Neural cell (in vitro differentiated cells): Measurements from ENCODE around the gene SNTG2. TPM values are rescaled to one million over a fixed set of nuclear protein-coding genes. Genes with fewer than 3 reads are reported as not detected.

Source experiments
- H2AFZ ChIP-seq: fragments of 200-600, 300-800 bp; sonication (generic), shearing (Covaris generic); 2 replicates; pipeline ENCODE4 v1.6.0; 2014; ENCODE audit warnings: low read depth, mild to moderate bottlenecking, antibody characterized with exemption, low read length, moderate library complexity
- H3F3A ChIP-seq: fragments of 200-600 bp; shearing (Covaris generic); 2 replicates; pipeline ENCODE4 v1.6.1; 2016; ENCODE audit warnings: mild to moderate bottlenecking, moderate library complexity, mixed read lengths, antibody characterized with exemption, low read length; ENCODE audit not compliant: insufficient read depth, poor library complexity, severe bottlenecking
- H3K27ac ChIP-seq: fragments of 200-600, 300-800 bp; sonication (generic), shearing (Covaris generic); 2 replicates; pipeline ENCODE4 v1.5.1; 2014; ENCODE audit warnings: mild to moderate bottlenecking, low read length, moderate library complexity
- H3K27me3 ChIP-seq: fragments of 300-800, 200-600 bp; sonication (generic), shearing (Covaris generic); 2 replicates; pipeline ENCODE4 v1.6.0; 2014; ENCODE audit warnings: mild to moderate bottlenecking, low read depth, low read length, moderate library complexity; ENCODE audit not compliant: insufficient read depth
- H3K36me3 ChIP-seq: fragments of 300-800, 200-600 bp; sonication (generic), shearing (Covaris generic); 2 replicates; pipeline ENCODE4 v1.5.1; 2014; ENCODE audit warnings: mild to moderate bottlenecking, antibody characterized with exemption, low read length, moderate library complexity; ENCODE audit not compliant: insufficient read depth
- H3K4me2 ChIP-seq: fragments of 300-800, 200-600 bp; sonication (generic), shearing (Covaris generic); 2 replicates; pipeline ENCODE4 v1.6.0; 2014; ENCODE audit warnings: mild to moderate bottlenecking, low read length
- H3K4me3 ChIP-seq: fragments of 300-800, 200-600 bp; sonication (generic), shearing (Covaris generic); 2 replicates; pipeline ENCODE4 v1.5.1; 2014; ENCODE audit warnings: mild to moderate bottlenecking, low read length, moderate library complexity
- H3K79me2 ChIP-seq: fragments of 200-600 bp; shearing (Covaris generic); replicated peaks from 2 replicates; pipeline ENCODE4 v1.6.0; 2014; ENCODE audit warnings: mild to moderate bottlenecking, low read length, moderate library complexity; ENCODE audit not compliant: insufficient read depth
- H3K9ac ChIP-seq: fragments of 300-800, 200-600 bp; sonication (generic), shearing (Covaris generic); 2 replicates; pipeline ENCODE4 v1.6.1; 2016; ENCODE audit warnings: mild to moderate bottlenecking, low read length, mixed read lengths
- H3K9me2 ChIP-seq: fragments of 200-600 bp; shearing (Covaris generic); 2 replicates; pipeline ENCODE4 v1.6.1; 2016; ENCODE audit warnings: mild to moderate bottlenecking, low read length, mixed read lengths; ENCODE audit not compliant: insufficient read depth
- H3K9me3 ChIP-seq: fragments of 200-600, 300-800 bp; sonication (generic), shearing (Covaris generic); 2 replicates; pipeline ENCODE4 v1.6.1; 2016; ENCODE audit warnings: mild to moderate bottlenecking, mixed run types, low read length, moderate library complexity, mixed read lengths
- H4K20me1 ChIP-seq: fragments of 200-600 bp; shearing (Covaris generic); 2 replicates; pipeline ENCODE4 v1.6.1; 2016; ENCODE audit warnings: mild to moderate bottlenecking, mixed run types; ENCODE audit not compliant: insufficient read depth
- CTCF ChIP-seq: fragments of 450-650 bp; IDR thresholded peaks from 2 replicates; pipeline ENCODE4 v1.5.1; 2014; ENCODE audit warnings: antibody characterized with exemption, mild to moderate bottlenecking, moderate library complexity; ENCODE audit not compliant: poor library complexity, severe bottlenecking
- EP300 ChIP-seq: fragments of 450-650 bp; conservative IDR thresholded peaks from 2 replicates; pipeline ENCODE4 v1.6.1; 2014; ENCODE audit warnings: antibody characterized with exemption, mild to moderate bottlenecking, moderate library complexity; ENCODE audit not compliant: poor library complexity, severe bottlenecking
- EZH2 ChIP-seq: fragments of 200-600, 300-800 bp; shearing (Covaris generic), sonication (generic); IDR thresholded peaks from 2 replicates; pipeline ENCODE4 v1.6.1; 2014; ENCODE audit warnings: antibody characterized with exemption, low read length, borderline replicate concordance, mild to moderate bottlenecking; ENCODE audit not compliant: insufficient read depth, poor library complexity, severe bottlenecking
- MXI1 ChIP-seq: fragments of 450-650 bp; conservative IDR thresholded peaks from 2 replicates; pipeline ENCODE4 v1.6.1; 2014; ENCODE audit warnings: antibody characterized with exemption, mild to moderate bottlenecking; ENCODE audit not compliant: poor library complexity, severe bottlenecking
- POLR2AphosphoS5 ChIP-seq: IDR thresholded peaks from 2 replicates; pipeline ENCODE4 v1.6.1; 2012
- RAD21 ChIP-seq: fragments of 450-650 bp; conservative IDR thresholded peaks from 2 replicates; pipeline ENCODE4 v1.6.1; 2014; ENCODE audit warnings: antibody characterized with exemption, mild to moderate bottlenecking, moderate library complexity
- REST ChIP-seq: IDR thresholded peaks from 2 replicates; pipeline ENCODE4 v1.6.1; 2012; ENCODE audit warnings: borderline replicate concordance
- TAF1 ChIP-seq: IDR thresholded peaks from 2 replicates; pipeline ENCODE4 v1.6.1; 2012; ENCODE audit warnings: low read depth
- polyA plus RNA-seq: library from polyadenylated mRNA; depleted of rRNA; stranded (reverse); fragments of >200 nt; gene quantifications from 2 replicates; pipeline ENCODE4 v1.2.3, GENCODE V29; 2014

Gene SNTG2
- polyA plus RNA-seq, 1 donor from 2014 or later: not detected

DNA sequence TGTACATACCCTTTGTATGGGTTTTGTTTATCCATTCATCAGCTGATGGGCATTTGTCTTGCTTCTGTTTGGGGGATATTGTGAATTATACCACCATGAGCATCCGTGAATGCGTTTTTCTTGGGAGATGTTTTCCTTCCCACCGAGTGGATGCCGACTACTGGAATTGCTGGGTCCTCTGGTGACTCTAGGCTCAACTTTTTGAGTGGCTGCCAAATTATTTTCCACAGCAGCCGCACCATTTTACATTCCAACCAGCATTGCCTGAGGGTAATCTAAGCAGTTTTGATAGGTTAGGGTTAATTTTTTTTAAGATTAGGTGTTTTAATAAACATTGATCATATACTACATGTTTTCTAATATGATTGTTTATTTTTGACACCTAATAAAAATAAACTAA is 220.1 kb downstream of the SNTG2 start:
- H3K9me2 ChIP-seq: no peaks in the 10 kb centered on the region
- TF ChIP-seq EZH2 (no peak), EP300 (no peak), RAD21 (no peak), POLR2AphosphoS5 (no peak), REST (no peak), TAF1 (no peak), MXI1 (no peak)
- no peak overlapping the region for H2AFZ ChIP-seq
- H3K9me3 ChIP-seq: no peaks in the 10 kb centered on the region
- no peaks in the 10 kb centered on the region for H3K79me2 ChIP-seq
- no peaks in the 10 kb centered on the region for H4K20me1 ChIP-seq
- no peak overlapping the region for H3K27ac ChIP-seq
- H3K27me3 ChIP-seq: no peaks in the 10 kb centered on the region
- no peaks in the 10 kb centered on the region for H3K36me3 ChIP-seq
- H3K4me2 ChIP-seq: no peak overlapping the region
- no peaks in the 10 kb centered on the region for H3F3A ChIP-seq
- H3K4me3 ChIP-seq: no peak overlapping the region
- H3K9ac ChIP-seq: no peak overlapping the region

DNA sequence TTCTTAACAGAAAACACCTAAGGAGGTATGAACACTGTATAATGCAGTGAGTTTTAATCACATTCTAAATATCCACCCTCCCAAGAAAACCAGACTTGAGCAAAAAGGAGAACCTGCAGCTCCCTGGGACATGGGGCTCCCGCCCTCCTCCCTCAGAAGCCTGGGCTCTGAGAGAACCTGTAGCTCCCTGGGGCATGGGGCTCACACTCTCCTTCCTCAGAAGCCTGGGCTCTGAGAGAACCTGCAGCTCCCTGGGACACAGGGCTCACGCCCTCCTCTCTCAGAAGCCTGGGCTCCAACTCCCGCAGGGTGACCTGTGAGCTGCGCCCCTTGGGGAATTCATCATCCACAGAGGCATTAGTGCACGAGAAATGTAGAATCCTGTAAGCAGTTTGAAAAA is 222.9 kb downstream of the SNTG2 start:
- Histone ChIP-seq H4K20me1 (no peaks in the 10 kb centered on the region), H3K27ac (no peak overlapping the region), H3K79me2 (no peaks in the 10 kb centered on the region), H3F3A (no peaks in the 10 kb centered on the region), H3K27me3 (no peaks in the 10 kb centered on the region), H3K9me2 (no peaks in the 10 kb centered on the region), H3K4me3 (no peak overlapping the region), H3K36me3 (no peaks in the 10 kb centered on the region), H3K9ac (no peak overlapping the region), H3K4me2 (no peak overlapping the region), H2AFZ (no peak overlapping the region), H3K9me3 (no peaks in the 10 kb centered on the region)
- no peak for TF ChIP-seq POLR2AphosphoS5
- no peak for TF ChIP-seq RAD21
- no peak for TF ChIP-seq MXI1
- no peak for TF ChIP-seq TAF1
- TF ChIP-seq CTCF: no peak
- TF ChIP-seq EZH2: no peak
- no peak for TF ChIP-seq EP300
- TF ChIP-seq REST: no peak
